NCI-H524 (cell line): Measurements from ENCODE around the gene CCDC167.
"Not testable (repeated sequence)": the region's sequence is repeated elsewhere in the genome, so short reads cannot be mapped to it uniquely, and the experiment has no call there.

ENCODE experiments used
- DNase-seq, 2 experiments: peaks; one replicate each; lab custom pipeline; 2025; lab: John Stamatoyannopoulos, UW

The CCDC167 gene

DNA sequence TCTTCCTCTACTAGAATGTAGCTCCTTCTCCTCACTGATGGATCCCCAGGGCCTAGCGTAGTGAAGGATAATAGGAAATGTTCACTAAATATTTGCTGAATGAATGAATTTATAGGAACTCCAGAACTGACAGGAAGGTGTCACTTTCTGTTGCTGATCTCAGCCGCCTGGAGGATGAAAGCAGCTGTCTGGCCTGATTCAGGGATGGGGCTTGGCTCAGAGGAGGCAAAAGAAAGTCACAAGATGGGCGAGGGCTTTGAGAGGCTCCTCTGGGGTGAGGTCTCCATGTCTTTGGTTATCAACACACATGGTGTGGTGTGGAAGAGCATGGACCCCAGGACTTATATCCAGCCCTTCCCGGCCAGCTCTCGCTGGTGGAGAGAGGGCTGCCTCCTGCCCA is 11.5 kb upstream of the CCDC167 start:
- no peak for DNase-seq

DNA sequence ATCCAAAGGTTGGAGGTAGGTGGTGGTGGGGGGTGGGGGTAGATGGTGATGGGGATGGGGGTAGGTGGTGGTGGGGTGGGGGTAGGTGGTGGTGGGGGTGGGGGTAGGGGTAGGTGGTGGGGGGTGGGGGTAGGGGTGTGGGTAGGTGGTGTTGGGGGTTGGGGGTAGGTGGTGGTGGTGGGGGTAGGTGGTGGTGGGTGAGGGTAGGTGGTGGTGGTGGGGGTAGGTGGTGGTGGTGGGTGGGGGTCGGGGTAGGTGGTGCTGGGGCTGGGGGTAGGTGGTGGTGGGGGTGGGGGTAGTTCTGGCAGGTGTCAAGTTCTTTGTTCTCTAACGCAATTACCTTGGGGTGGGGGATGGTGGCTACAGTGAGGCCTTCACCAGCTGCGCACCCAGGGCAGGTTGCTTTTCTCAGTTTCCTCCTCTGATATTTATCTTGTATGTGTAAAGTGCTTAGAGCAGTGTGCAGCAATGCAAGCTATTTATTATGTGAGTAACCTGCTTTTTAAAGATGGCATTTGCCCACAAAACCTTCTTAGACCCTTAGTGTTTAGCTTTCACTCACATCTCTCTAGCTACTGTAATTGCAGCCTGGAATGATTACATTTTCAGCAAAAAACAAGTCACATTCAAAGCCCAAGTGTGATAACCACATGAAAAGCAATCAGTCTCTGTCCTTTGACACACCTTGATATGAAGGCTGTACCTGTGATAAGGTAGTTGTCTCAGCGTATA is 8.2 kb upstream of the CCDC167 start:
- no peak for DNase-seq

DNA sequence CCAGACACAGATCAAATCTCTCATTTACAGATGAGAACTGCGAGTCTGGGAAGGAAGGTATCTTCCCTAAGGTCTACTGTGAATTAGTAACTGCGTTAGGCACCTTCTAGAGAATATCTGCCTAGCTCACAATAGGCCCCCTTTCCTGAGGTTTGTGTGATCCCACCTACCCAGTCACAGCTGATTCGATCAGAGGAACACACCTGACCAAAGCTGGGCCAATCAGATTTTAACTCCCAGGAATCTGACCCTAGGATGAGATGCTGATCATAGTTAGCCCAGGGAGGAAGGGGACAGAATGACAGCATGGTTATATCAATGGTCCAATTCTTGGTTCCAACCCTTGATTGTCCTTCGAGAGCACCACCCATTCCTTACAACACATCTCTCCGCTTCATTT is 7.4 kb upstream of the CCDC167 start:
- no peak for DNase-seq

DNA sequence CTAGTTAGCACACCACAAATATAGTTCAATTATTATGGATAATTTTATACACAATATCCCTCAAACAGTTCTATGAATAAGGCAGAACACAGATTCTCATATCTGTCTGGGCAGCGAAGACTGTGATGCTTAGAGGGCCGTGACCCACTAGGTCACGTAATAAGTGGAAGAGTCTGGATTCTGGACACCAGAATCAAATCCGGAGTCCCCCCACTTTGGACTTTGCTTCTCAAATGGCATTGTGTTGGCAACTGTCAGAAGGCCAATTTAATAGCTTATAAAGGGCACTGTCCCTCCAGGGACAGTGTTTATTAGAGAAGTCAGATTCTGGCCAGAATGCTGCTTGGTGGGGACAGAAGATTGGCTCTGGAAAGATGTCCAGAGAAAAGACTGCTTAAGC is 6.8 kb upstream of the CCDC167 start:
- no peak for DNase-seq

DNA sequence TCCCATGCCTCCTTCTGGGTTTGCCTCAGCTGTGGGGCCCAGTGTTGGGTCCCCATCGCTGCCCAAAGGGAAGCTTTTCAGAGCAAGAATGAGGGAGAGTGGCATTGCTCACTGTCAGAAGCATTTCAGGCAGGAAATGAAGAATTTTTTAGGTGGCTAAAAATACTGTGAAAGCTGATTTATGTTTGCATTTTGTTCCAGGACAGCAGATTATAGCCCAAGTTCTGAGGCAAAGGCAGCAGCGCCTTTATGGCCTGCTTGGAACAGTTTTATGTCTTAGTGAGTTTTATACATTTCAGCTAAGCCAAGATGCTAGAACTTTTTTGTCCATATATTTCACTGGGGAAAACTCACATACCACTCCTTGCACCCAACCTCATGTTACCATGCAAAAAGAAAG is 4.3 kb upstream of the CCDC167 start:
- DNase-seq, result no peak

DNA sequence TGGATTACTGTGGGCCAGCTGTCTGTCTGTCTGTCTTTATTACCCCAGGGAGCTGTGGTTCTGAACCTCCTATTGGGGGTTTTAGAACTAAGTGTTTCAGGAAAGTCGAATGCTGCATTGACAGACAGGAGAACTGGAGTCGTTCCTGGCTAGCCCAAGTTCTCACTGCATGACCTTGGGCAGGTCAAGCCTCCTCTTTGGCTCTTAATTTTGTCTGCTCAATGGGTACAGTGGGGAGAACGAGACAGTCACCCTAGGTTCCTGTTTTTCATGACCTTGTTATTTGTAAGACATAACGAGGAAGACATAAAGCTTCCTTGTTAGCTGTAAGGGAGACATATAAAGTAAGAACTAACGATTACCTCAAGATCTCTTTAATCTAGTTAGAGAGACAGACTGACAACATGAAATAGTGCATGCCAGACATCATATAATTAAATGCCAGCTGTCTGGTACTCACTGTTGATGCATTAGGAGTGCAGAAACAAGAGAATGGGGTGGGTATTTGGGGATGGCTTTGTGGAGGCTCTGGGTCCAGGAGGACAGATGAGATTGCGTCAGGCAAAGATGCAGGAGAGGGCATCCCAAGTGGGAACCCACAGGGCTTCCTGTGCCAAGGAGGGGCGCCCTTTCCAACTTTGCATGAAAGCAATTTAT is 3.7 kb upstream of the CCDC167 start:
- DNase-seq, result peak; percentile 66 to 76

DNA sequence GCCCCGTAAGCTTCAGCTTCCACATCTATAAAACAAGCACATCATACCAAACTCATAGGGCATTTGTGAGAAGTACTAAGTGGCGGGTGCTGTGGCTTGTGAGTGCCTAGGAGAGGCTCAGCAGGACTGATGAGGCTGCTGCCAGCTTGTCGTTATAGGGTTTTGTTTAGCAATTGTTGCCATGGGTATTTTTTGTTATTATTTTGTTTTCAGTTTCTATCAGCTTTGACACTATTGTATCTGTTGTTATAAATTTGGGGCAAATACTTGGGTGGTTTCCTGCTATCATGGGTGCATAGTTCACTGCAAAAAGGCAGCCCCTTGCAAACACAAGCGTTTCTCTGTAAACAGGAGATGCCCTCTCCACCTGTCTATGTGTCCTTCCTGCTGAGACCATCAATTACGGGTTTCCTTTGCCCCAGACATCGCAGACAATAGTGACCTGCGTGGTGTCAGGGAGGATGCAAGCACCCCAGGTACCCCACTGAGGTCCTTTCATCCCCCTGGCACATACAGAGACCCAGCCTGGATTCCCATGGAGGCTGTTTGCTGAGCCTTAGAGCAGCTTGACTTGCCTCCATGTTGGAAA is 3.1 kb upstream of the CCDC167 start:
- peak in 1 of 2 experiments; percentile 24 for DNase-seq

DNA sequence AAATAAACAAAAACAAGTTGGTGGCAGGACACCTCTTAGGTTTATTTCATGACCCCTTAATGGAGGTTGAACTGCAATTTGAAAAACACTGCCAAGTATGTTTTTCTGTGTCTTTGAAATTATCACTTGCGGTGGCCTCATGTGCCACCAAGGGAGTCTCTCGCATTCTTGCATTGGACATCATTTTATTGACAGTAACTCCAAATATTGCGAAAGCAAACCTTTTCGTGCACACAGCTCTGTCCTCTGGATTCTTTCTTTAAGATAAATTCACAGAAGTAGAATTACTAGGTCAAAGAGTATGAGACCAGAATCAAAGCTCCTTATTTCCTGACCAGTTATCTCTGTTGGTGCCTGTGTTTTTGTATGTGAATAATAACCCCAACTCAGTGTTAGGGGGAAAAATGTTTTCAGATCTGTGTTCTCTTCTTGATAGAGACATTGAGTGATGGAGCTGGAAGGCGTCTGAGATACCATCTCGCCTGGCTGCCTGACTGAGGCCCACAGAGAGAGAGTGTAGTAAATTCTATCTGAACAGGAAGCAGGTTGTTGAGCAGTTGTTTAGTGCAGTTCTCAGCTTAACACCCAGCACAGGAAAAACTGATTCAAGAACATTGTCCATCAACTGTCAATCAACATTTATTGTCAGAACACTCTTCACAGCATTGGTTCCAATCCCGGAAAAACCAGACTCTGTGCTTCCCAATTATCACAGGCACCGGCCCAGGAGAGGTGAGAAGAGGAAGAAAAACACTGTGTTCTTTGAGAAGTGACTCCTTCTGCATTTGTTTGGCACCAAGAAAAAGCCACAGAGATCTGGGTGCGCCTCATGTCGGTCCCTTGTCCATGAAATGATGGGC is 2.2 kb upstream of the CCDC167 start:
- no peak for DNase-seq

DNA sequence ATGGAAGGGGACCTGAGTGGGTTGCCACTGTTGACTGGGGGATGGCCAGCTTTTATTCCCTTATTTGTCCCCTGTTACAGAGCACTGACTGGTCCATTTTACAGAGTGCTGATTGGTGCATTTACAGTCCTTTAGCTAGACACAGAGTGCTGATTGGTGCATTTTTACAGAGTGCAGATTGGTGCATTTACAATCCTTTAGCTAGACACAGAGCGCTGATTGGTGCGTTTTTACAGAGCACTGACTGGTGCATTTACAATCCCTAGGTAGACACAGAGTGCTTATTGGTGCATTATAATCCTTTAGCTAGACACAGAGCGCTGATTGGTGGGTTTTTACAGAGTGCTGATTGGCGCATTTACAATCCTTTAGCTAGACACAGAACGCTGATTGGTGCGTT is 1.2 kb upstream of the CCDC167 start:
- not testable (repeated sequence) for DNase-seq

DNA sequence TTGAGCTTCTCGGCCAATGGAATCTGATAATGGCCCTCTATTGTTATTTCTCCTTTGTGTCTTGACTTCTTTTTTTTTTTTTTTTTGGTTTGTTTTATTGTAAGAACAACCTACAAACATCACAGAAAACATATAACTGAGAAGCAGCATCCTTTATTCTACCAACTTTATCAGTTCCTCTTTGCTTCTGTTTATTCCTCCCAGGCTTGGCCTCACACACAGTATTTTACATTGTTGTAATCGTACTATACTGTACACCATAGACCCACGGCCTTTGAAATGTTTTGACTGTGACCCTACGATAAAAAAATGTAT is 558 bp upstream of the CCDC167 start:
- no peak for DNase-seq

DNA sequence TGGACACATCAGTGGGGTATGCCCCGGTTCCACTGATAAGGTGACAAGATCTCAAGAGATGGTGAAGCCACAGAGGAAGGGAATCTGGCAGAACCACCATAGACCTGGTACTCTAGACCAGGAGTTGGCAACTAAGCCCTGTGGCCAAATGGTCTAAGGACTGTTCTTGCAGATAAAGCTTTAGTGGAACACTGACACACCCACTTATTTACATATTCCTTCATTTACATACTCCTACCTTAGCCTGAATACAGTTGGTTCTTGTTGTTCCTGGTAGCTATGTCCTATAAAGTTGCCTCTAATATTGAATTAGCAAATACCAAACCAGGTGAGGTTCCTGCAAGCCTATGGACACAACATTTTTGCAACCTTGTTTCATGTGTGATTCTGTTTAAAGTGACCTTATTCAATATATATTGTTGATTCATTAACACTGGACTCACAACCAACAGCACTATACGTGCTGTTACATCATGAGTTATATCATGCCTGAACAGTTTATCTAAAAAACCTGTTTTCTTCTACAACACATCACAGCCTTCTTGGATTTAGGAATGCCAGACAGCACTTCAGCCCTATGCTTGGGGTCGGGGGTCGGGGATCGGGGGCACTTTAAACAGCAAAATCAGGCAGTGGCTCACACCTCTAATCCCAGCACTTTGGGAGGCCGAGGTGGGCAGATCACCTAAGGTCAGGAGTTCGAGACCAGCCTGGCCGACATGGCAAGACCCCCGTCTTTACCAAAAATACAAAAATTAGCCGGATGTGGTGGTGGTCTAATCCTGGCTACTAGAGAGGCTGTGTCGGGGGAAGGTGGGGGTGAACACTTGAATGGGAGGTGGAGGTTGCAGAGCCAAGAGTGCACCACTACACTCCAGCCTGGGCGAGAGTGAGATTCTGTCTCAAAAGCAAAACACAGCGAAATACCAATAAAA is 2.5 kb downstream of the CCDC167 start:
- DNase-seq, result no peak

DNA sequence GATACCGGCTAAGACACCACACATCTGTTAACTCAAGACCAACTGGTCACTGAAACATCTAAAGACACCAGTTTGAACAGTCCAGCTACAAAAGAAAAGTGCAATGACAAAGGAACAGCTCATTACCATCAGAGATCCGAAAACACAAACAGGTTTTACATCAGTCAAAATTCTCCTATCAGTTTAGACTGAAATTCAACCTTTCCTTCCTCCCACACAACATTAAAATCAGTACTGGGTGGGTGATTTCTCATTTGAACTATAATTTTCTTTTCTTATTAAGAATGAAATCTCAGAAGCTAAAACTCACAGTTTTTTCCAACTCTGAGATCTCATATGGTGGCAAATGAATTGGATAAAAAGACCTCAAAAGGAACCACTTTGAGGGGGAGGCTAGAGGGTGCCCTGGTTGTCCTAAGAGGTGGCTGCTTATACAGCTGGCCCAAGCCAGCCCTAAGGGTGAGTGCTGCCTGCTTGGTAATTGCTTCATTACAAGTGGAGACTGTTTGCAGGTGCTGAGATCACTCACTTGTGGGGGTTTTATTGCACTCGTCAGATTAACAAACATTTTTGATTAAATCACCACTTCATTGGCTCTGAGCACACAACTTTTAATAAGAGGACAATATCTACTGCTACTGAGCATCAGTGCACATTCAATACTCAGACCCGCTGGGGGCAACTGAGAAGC is 4.3 kb downstream of the CCDC167 start:
- peak; percentile 9 to 52 for DNase-seq

DNA sequence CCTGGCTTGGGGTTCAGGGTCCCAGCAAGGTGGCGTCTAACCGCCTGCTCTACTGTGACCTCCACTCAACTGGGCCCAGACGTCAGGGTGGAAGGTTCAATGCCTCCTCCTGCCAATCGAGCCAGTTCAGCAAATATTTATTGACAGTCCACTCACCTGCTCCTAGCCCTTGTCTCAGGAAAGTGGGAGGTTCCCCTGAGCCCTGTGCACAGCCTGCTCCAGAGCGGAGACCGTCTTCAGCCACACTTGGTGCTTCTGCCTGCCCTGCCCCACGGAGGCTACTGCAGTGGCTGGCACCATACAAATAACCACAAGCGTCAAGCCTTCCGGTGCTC is 6.1 kb downstream of the CCDC167 start:
- DNase-seq, result no peak

DNA sequence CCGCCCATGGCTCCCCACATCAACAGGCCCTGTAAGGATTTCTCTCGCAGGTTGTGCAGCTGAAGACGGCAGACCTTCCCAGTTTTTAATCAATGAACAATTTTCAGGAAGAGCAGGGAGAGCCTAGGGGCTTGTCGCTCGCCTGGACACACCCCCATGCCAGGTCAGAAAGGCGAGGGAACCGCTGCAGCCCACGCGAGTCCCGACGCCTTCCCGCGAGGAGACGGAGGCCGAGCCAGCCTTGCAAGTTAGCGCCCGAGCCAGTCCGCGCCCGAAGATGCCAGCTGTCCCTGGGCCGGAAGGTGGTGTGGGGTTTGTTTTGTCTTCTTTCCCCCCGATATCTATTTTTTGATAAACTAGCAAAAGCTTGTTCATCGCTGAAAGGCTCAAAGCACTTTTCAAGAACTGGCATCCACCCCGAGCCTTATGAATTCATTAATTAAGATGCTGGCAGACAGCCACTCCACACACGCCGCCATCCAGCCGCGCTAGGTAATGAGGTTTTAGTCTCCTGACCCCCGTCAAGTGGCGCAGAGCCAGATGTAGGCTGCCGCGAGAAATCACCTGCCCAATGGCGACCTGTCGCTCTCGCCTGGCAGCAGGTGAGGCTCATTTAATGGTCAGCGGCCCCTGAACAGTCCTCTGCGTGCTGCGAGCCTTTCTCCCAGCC is 6.6 kb downstream of the CCDC167 start:
- DNase-seq, result peak; percentile 47 to 84

DNA sequence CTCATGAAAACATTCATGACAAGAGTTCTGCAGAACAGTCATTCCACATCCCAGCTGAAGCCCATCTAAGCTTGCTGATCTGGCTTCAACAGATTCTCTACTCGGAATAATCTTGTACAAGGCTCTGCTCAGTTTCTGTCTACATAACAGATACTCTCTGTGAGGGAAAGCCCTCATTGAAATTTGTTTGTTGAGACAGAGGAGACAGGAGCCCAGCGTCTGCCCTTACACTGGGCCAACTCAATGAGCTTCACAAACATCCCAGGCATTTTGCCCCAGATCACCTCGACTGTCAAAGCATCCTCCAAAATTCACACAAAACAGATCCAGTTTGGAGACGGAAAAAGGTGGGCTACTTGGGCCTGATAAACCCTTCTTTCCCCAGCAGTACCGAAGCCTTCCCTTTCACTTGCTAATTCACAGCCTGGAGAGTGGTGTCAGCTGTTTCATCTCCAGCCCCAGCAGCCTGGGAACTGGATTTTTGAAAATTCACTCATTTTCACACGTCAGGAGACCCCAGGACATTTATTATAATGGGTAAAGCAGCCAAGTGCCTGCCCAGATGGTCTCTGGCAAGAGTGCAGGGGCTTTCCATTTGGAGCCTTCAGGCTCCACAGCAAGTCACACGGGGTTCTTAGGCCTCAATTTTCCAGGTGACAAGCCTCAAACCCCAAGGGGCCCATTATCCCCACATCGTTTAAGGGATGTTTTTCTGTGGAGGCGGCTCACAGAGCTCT is 7.3 kb downstream of the CCDC167 start:
- peak; percentile 70 to 71 for DNase-seq

DNA sequence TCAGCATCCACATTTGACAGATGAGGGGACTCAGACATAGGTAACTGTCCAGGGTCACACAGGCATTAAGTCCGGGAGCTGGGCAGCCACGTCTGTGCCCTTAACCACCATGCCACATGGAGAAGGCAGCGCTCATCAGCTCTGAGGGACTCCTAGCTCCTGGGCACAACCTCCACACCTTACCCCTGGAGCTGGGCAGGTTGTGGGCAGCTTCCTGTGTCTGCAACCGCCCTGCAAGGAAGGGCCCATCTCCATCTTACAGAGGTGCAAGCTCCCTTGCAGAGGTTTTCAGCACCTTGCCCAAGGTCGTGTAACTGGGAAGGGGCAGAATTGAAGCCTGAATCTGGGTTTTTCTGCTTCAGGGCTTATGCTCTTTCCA is 7.9 kb downstream of the CCDC167 start:
- DNase-seq, result no peak

DNA sequence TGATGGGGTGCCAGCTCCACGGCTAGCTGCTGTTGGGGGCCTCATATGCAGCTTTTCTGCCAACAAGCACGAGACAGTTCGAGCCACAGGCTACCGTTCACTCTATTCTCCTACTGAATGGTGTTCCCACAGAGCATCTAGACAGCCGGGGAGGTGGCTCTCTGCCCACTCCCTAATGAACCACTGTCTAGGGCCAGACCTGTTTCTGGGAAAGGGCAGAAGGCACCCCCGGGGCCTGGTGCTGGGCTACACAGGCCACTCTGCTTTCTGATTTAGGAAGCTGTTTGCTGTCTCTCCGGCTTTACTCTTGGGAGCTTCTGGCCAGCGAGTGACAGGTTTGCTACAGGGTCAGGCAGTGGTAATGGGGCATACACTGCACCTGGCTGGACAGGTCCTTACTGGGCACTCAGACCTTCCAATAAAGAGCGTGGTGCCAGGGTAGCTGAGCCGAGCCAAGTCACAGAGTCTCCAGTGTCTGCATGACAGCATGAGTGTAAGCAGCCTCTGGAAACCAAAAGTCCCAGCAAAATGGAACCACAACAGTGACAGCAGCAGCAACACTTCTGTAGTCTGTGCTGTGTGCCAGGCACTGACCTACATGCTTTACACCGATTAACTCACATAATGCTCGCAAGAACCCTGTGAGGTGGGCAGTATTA is 8.4 kb downstream of the CCDC167 start:
- DNase-seq, result no peak

DNA sequence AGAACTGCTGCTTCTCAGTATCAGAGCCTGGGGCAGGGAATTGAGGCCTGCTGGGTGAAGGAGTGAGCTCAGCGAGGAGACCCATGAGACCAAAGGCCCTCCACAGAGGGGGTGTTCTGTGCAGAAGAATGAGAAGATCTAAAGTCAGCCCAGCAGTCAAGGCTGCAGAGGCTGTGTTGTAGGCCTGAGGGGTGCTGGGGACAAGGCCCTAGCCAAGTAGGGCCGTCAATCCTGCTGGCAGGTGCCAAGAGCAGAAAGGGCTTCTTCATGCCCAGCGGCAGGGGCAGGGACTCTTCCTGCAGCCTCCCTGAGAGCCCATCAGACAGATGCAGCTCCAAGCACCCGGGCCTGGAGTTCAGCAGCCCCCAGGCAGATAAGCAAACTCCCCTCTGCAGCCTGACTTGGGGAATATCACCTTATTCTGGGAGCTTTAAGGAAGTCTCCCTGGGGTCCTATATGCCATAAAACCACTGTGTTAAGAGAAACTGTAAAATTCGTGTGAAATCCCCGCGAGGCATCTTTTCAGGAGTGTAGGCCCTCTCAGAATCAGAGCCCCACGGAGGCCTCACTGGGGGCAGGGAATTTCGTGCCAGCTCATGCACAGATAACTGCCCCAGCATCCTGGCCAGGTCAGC is 9.0 kb downstream of the CCDC167 start:
- DNase-seq, result no peak
